H9 (cell line): ENCODE data around the gene PLAC1. TPM values are rescaled to one million over a fixed set of nuclear protein-coding genes. Genes with fewer than 3 reads are reported as not detected.

ENCODE experiments used
- DNase-seq: peaks from one replicate; pipeline ENCODE4 v3.0.0-alpha.2; 2017
- H2AFZ ChIP-seq: one replicate; pipeline ENCODE4 v1.6.1; 2013; ENCODE audit warnings: mild to moderate bottlenecking, low read length, control low read depth, moderate library complexity
- H2AK5ac ChIP-seq: 2 replicates; pipeline ENCODE4 v1.6.1; 2013; ENCODE audit warnings: low read length, control low read depth, mixed read lengths; ENCODE audit not compliant: insufficient read length
- H2BK120ac ChIP-seq: one replicate; pipeline ENCODE4 v1.6.1; 2013; ENCODE audit warnings: low read depth, mild to moderate bottlenecking, low read length, control low read depth, inconsistent platforms; ENCODE audit not compliant: poor library complexity, severe bottlenecking
- H2BK12ac ChIP-seq: 2 replicates; pipeline ENCODE4 v1.6.1; 2013; ENCODE audit warnings: low read length, control low read depth, mixed read lengths, low read depth; ENCODE audit not compliant: insufficient read length
- H2BK15ac ChIP-seq: 2 replicates; pipeline ENCODE4 v1.6.1; 2013; ENCODE audit warnings: low read depth, low read length, control low read depth
- H2BK20ac ChIP-seq: one replicate; pipeline ENCODE4 v1.6.1; 2013; ENCODE audit warnings: low read depth, mild to moderate bottlenecking, low read length, control low read depth, inconsistent platforms; ENCODE audit not compliant: poor library complexity, severe bottlenecking
- H2BK5ac ChIP-seq: 2 replicates; pipeline ENCODE4 v1.6.1; 2013; ENCODE audit warnings: low read length, control low read depth, mixed read lengths; ENCODE audit not compliant: insufficient read length
- H3K14ac ChIP-seq: 2 replicates; pipeline ENCODE4 v1.6.1; 2013; ENCODE audit warnings: low read length, control low read depth; ENCODE audit not compliant: insufficient read depth
- H3K18ac ChIP-seq: 2 replicates; pipeline ENCODE4 v1.6.1; 2013; ENCODE audit warnings: low read depth, mild to moderate bottlenecking, mixed read lengths, low read length, control low read depth; ENCODE audit not compliant: insufficient read length
- H3K23ac ChIP-seq: 2 replicates; pipeline ENCODE4 v1.6.1; 2013; ENCODE audit warnings: low read length, control low read depth, mixed read lengths, low read depth; ENCODE audit not compliant: insufficient read length
- H3K23me2 ChIP-seq: 2 replicates; pipeline ENCODE4 v1.6.1; 2013; ENCODE audit warnings: low read depth, mild to moderate bottlenecking, mixed read lengths, low read length, control low read depth; ENCODE audit not compliant: insufficient read length, poor library complexity, severe bottlenecking
- H3K27ac ChIP-seq: 2 replicates; pipeline ENCODE4 v1.5.1; 2013; ENCODE audit warnings: low read length, control low read depth, mixed read lengths, low read depth; ENCODE audit not compliant: insufficient read length
- H3K27me3 ChIP-seq: 2 replicates; pipeline ENCODE4 v1.6.1; 2013; ENCODE audit warnings: low read length, control low read depth, inconsistent platforms; ENCODE audit not compliant: insufficient read depth
- H3K4ac ChIP-seq: 2 replicates; pipeline ENCODE4 v1.6.1; 2013; ENCODE audit warnings: low read depth, mild to moderate bottlenecking, control low read depth, inconsistent platforms, low read length, moderate library complexity
- H3K4me1 ChIP-seq: 2 replicates; pipeline ENCODE4 v1.6.1; 2013; ENCODE audit warnings: low read length, control low read depth, inconsistent platforms; ENCODE audit not compliant: insufficient read depth
- H3K4me2 ChIP-seq: 2 replicates; pipeline ENCODE4 v1.6.1; 2013; ENCODE audit warnings: low read length, control low read depth, mixed read lengths; ENCODE audit not compliant: insufficient read length, insufficient read depth
- H3K56ac ChIP-seq: 2 replicates; pipeline ENCODE4 v1.6.1; 2013; ENCODE audit warnings: low read depth, mild to moderate bottlenecking, mixed read lengths, low read length, control low read depth; ENCODE audit not compliant: insufficient read length
- H3K79me1 ChIP-seq: 2 replicates; pipeline ENCODE4 v1.6.1; 2013; ENCODE audit warnings: low read depth, mild to moderate bottlenecking, moderate library complexity, low read length, control low read depth, inconsistent platforms; ENCODE audit not compliant: insufficient read depth, poor library complexity, severe bottlenecking
- H3K79me2 ChIP-seq: 2 replicates; pipeline ENCODE4 v1.6.1; 2013; ENCODE audit warnings: low read length, control low read depth, inconsistent platforms; ENCODE audit not compliant: insufficient read depth
- H3K9ac ChIP-seq: 2 replicates; pipeline ENCODE4 v1.6.1; 2013; ENCODE audit warnings: low read length, control low read depth, mixed read lengths; ENCODE audit not compliant: insufficient read length; ENCODE audit errors: extremely low read depth
- H3K9me3 ChIP-seq: one replicate; pipeline ENCODE4 v1.6.1; 2013; ENCODE audit warnings: low read depth, low read length, inconsistent platforms; ENCODE audit not compliant: control insufficient read depth
- H3T11ph ChIP-seq: one replicate; pipeline ENCODE4 v1.6.1; 2013; ENCODE audit warnings: mild to moderate bottlenecking, low read length, control low read depth, inconsistent platforms
- H4K20me1 ChIP-seq: one replicate; pipeline ENCODE4 v1.6.1; 2013; ENCODE audit not compliant: control insufficient read depth, insufficient read length, insufficient read depth
- H4K5ac ChIP-seq: 2 replicates; pipeline ENCODE4 v1.6.1; 2013; ENCODE audit warnings: low read depth, mild to moderate bottlenecking, mixed read lengths, low read length, control low read depth; ENCODE audit not compliant: insufficient read length
- H4K8ac ChIP-seq: replicated peaks from 2 replicates; pipeline ENCODE4 v1.6.1; 2013; ENCODE audit warnings: low read length, control low read depth, mixed read lengths, low read depth; ENCODE audit not compliant: insufficient read length
- H4K91ac ChIP-seq: 2 replicates; pipeline ENCODE4 v1.6.1; 2013; ENCODE audit warnings: low read depth, mild to moderate bottlenecking, moderate library complexity, mixed read lengths, low read length, control low read depth; ENCODE audit not compliant: insufficient read length
- H3K27ac Mint-ChIP-seq, 3 experiments: 2 replicates in 2 of 3; 3 replicates in 1 of 3; pipeline ENCODE4 v1.8.0; 2020 to 2021; ENCODE audit warnings: mixed read lengths in 3 of 3, mild to moderate bottlenecking in 1 of 3, moderate library complexity in 1 of 3
- H3K27me3 Mint-ChIP-seq: 2 replicates; pipeline ENCODE4 v1.8.0; 2021; ENCODE audit warnings: low read depth, mild to moderate bottlenecking, moderate library complexity, mixed read lengths
- H3K36me3 Mint-ChIP-seq, 3 experiments: 2 replicates in 2 of 3; 3 replicates in 1 of 3; pipeline ENCODE4 v1.8.0; 2020 to 2021; ENCODE audit warnings: low read depth in 3 of 3, mixed read lengths in 3 of 3; ENCODE audit not compliant: insufficient read depth in 1 of 3
- H3K4me1 Mint-ChIP-seq, 2 experiments: 2 replicates each; pipeline ENCODE4 v1.8.0; 2020; ENCODE audit warnings: mixed read lengths in 2 of 2
- H3K4me3 Mint-ChIP-seq, 2 experiments: 2 replicates in 1 of 2; 3 replicates in 1 of 2; pipeline ENCODE4 v1.8.0; 2020 to 2021; ENCODE audit warnings: mild to moderate bottlenecking in 2 of 2, mixed read lengths in 2 of 2, moderate library complexity in 1 of 2
- H3K9me3 Mint-ChIP-seq, 2 experiments: 2 replicates in 1 of 2; 3 replicates in 1 of 2; pipeline ENCODE4 v1.8.0; 2020; ENCODE audit warnings: mild to moderate bottlenecking in 2 of 2, mixed read lengths in 2 of 2, moderate library complexity in 1 of 2
- WGBS: extraction: QIAGEN DNeasy Blood & Tissue Kit; methylation state at CpG from one replicate; pipeline ENCODE4 v1.1.7; 2013; ENCODE audit warnings: missing lambda C conversion rate, low lambda C conversion rate, mixed read lengths; ENCODE audit not compliant: insufficient read length; ENCODE audit errors: extremely low coverage; 5-methylcytosine and 5-hydroxymethylcytosine counted together
- total RNA-seq: library from RNA; stranded (reverse); gene quantifications from 2 replicates; pipeline ENCODE4 v1.2.1, GENCODE V29; 2021
- TF ChIP-seq, protein P1 (sequence below): fragments of 200-600 bp; sonication (generic); conservative IDR thresholded peaks from 3 replicates; pipeline ENCODE4 v1.8.0; 2021; ENCODE audit warnings: antibody characterized with exemption, mild to moderate bottlenecking

Gene PLAC1
- total RNA-seq, 1 experiment from 2014 or later = 0.68 TPM

DNA sequence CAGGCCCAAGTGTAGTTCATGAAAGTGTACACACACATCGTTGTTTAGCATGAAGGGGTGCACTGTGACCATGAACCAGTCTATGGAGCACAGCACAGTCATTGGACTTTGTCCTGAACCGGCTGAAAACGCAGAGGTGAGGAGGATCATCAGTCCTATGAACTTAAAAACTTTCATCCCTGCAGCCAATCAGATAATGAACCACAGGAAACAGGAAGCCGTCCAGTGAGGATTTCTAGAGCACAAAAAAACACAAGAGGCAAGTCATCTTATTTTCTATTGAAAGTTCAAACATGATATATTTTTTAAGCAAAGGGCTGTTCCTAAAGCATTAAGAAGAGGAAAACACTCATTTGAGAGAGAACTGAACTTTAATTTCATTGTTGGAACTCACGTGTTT lies 91.8 kb downstream of the PLAC1 start:
- no peak overlapping the region for H2BK20ac ChIP-seq
- no peak overlapping the region for H2BK120ac ChIP-seq
- no peak overlapping the region for H3T11ph ChIP-seq
- no peak overlapping the region for H3K4me3 Mint-ChIP-seq
- WGBS = no CpG with 5 or more reads among the region's 5 CpGs
- no peak overlapping the region for H4K5ac ChIP-seq
- peaks cover 0 to 3% (median 0%) of the 10 kb centered on the region in 3 experiments; a peak in 3 of 7 replicates for H3K36me3 Mint-ChIP-seq
- no peak overlapping the region for H3K27ac Mint-ChIP-seq
- 0 out of 2 replicates have a peak, but pooled peaks cover 2% of the 10 kb centered on the region for H3K4me1 ChIP-seq
- H2BK15ac ChIP-seq = no peak overlapping the region
- no peak overlapping the region for H3K14ac ChIP-seq
- no peak overlapping the region for H3K9ac ChIP-seq
- H4K91ac ChIP-seq = no peak overlapping the region
- H2AK5ac ChIP-seq = no peak overlapping the region
- TF ChIP-seq, protein P1, sequence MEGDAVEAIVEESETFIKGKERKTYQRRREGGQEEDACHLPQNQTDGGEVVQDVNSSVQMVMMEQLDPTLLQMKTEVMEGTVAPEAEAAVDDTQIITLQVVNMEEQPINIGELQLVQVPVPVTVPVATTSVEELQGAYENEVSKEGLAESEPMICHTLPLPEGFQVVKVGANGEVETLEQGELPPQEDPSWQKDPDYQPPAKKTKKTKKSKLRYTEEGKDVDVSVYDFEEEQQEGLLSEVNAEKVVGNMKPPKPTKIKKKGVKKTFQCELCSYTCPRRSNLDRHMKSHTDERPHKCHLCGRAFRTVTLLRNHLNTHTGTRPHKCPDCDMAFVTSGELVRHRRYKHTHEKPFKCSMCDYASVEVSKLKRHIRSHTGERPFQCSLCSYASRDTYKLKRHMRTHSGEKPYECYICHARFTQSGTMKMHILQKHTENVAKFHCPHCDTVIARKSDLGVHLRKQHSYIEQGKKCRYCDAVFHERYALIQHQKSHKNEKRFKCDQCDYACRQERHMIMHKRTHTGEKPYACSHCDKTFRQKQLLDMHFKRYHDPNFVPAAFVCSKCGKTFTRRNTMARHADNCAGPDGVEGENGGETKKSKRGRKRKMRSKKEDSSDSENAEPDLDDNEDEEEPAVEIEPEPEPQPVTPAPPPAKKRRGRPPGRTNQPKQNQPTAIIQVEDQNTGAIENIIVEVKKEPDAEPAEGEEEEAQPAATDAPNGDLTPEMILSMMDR = no peak
- no peaks in the 10 kb centered on the region for H4K20me1 ChIP-seq
- no peak overlapping the region for H3K56ac ChIP-seq
- peaks cover 16 to 22% of the 10 kb centered on the region in 2 experiments for H3K4me1 Mint-ChIP-seq
- H3K9me3 Mint-ChIP-seq = peaks cover 4 to 61% of the 10 kb centered on the region in 2 experiments; a peak in 3 of 5 replicates
- H4K8ac ChIP-seq = no peak overlapping the region
- H3K4ac ChIP-seq = no peak overlapping the region
- H3K4me2 ChIP-seq = no peak overlapping the region
- no peak overlapping the region for H2AFZ ChIP-seq
- no peak overlapping the region for H2BK5ac ChIP-seq
- no peaks in the 10 kb centered on the region for H3K9me3 ChIP-seq
- no peak for DNase-seq
- no peak overlapping the region for H3K27ac ChIP-seq
- H2BK12ac ChIP-seq = no peak overlapping the region
- H3K23ac ChIP-seq = no peak overlapping the region
- H3K27me3 Mint-ChIP-seq = no peaks in the 10 kb centered on the region
- no peaks in the 10 kb centered on the region for H3K23me2 ChIP-seq
- no peaks in the 10 kb centered on the region for H3K79me2 ChIP-seq
- H3K79me1 ChIP-seq = no peaks in the 10 kb centered on the region
- no peaks in the 10 kb centered on the region for H3K27me3 ChIP-seq
- no peak overlapping the region for H3K18ac ChIP-seq
